Mucosa of descending colon (tissue), 3 donors: ENCODE results near the gene HEXIM1. TPM values are rescaled to one million over a fixed set of nuclear protein-coding genes. Genes with fewer than 3 reads are reported as not detected.

Source experiments
- ATAC-seq: fragments of 200-7000 bp; cut with Tn5 transposase; one replicate; pipeline ENCODE4 v1.9.1; 2020; ENCODE audit warnings: mild to moderate bottlenecking, moderate library complexity
- DNase-seq, 3 donors: peaks; one replicate each; pipeline ENCODE4 v3.0.0-alpha.2; 2020
- H3K36me3 ChIP-seq: fragments of 200-600 bp; one replicate; pipeline ENCODE4 v1.8.0; 2021; ENCODE audit warnings: low read depth, mild to moderate bottlenecking
- H3K4me1 ChIP-seq: fragments of 200-600 bp; one replicate; pipeline ENCODE4 v1.8.0; 2021; ENCODE audit warnings: low read depth, mild to moderate bottlenecking
- H3K4me3 ChIP-seq: fragments of 200-600 bp; one replicate; pipeline ENCODE4 v1.8.0; 2021; ENCODE audit warnings: mild to moderate bottlenecking
- H3K9me3 ChIP-seq: fragments of 200-600 bp; one replicate; pipeline ENCODE4 v1.8.0; 2021; ENCODE audit warnings: mild to moderate bottlenecking
- intact Hi-C, 2 donors: fragments of 100-400 bp; cut with DNase I in 1 of 2; cut with micrococcal nuclease in 1 of 2; formaldehyde crosslinking; loops; one replicate each; pipeline versions ENCODE4 v1.11.0 to v1.11.1; 2022; cut with DNase I, micrococcal nuclease
- total RNA-seq, 3 donors: library from RNA; stranded (reverse); fragmentation: NEBNext Ultra II Directional in 2 of 3; extraction: Animal tissue kit (Norgen Biotek cat#: 25700) in 2 of 3; gene quantifications; one replicate each; pipeline versions ENCODE4 v1.2.1 to v1.2.4, GENCODE V29; 2021 to 2023
- TF ChIP-seq, protein P1 (sequence below): fragments of 200-600 bp; IDR thresholded peaks from one replicate; pipeline ENCODE4 v1.8.0; 2022; ENCODE audit warnings: antibody characterized with exemption, mild to moderate bottlenecking
- donor health status: DM: no; HTN: no; CAD: no; lungs with moderate emphysema.
- donor health status: DM: no; HTN: no; CAD: no.
- donor health status: DM: no; HTN: yes; CAD: no.

Gene HEXIM1
- total RNA-seq, 3 donors from 2014 or later, result 36.7 to 98.2 (median 37.0) TPM

DNA sequence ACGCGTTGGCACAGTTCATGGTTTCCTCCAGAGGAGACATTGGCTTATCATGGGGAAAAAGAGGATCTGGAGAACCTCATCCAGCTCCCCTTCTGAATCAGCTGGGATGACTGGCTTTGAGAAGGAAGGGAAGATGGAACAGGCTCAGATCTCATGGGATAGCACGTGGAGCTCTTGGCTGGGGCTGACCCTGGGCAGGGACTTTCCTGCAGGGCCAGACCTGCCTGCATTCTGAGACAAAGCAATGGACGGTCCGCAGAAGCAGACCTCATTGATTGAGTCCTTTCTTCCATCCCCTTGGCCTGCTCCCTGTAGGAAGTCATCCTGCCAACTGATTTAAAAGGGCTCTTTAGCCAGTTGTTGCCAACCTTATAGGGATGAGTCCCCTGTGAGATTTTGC lies 42.2 kb upstream of the HEXIM1 start:
- no peak for DNase-seq
- ATAC-seq, result no peak
- H3K4me3 ChIP-seq, result no peak overlapping the region
- no peaks in the 10 kb centered on the region for H3K4me1 ChIP-seq
- H3K9me3 ChIP-seq, result no peaks in the 10 kb centered on the region
- intact Hi-C loops, result no loop called here
- peaks cover 17% of the 10 kb centered on the region for H3K36me3 ChIP-seq
- TF ChIP-seq, protein P1, sequence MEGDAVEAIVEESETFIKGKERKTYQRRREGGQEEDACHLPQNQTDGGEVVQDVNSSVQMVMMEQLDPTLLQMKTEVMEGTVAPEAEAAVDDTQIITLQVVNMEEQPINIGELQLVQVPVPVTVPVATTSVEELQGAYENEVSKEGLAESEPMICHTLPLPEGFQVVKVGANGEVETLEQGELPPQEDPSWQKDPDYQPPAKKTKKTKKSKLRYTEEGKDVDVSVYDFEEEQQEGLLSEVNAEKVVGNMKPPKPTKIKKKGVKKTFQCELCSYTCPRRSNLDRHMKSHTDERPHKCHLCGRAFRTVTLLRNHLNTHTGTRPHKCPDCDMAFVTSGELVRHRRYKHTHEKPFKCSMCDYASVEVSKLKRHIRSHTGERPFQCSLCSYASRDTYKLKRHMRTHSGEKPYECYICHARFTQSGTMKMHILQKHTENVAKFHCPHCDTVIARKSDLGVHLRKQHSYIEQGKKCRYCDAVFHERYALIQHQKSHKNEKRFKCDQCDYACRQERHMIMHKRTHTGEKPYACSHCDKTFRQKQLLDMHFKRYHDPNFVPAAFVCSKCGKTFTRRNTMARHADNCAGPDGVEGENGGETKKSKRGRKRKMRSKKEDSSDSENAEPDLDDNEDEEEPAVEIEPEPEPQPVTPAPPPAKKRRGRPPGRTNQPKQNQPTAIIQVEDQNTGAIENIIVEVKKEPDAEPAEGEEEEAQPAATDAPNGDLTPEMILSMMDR, result no peak

DNA sequence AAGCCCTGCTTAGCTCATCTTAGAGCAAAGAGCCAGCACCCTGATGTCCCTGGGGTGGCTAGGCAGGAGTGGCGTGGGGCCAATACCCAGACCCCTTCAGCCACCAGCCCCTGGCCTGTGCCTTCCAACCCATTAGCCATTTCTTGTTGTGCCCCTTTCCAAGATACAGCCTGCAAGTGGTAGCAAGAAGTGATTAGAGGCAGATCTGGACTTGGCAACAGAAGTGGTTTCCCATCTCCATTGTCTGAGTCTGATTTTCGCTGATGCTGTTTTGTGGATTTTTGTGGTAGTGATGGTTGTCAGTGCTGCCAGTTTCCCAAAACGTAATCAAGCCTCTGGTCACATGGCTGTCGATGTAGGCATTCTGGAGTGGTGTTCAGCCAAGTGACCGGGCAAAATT lies 41.7 kb upstream of the HEXIM1 start:
- ATAC-seq (no peak), DNase-seq (no peak)
- Histone ChIP-seq H3K4me3 (no peak overlapping the region), H3K4me1 (no peaks in the 10 kb centered on the region), H3K36me3 (peaks cover 17% of the 10 kb centered on the region), H3K9me3 (no peaks in the 10 kb centered on the region)
- intact Hi-C loops, result no loop called here
- TF ChIP-seq, protein P1, result no peak

DNA sequence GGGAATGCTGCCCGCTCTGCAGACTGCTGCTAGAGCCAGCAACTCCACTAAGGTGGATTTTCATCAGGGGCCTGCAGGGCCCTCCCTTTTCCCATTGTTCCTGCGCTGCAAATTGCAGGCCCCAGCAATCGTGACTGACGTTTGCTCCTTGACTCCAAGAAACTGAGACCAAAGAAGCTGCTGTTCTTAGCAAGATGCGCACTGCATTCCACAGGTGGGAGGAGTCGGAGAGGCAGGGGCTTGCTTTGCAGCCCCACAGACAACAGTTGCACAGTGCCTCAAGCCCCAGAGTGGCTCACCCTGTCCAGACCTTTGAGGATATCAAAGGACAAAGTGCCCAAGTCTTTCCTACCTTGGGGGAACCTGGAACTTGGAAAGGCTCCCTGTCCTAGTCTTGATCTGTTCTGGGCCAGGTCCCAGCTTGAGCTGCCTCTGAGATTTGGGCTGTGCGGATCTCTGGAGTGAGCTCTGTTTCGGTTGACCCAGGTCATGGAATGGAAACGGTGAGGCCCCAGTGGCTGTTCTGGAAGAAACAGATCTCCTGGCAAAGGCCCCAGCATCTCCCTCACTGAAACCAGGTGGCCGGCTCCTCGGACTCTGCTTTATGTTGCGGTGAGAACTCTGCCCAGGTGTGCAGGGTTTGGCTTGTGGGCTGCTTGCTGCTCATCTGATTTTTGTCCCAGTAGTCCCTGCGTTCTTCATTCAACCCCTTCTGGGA lies 40.8 kb upstream of the HEXIM1 start:
- intact Hi-C loops, result no loop called here
- DNase-seq, result no peak
- no peak for ATAC-seq
- Histone ChIP-seq H3K4me3 (no peak overlapping the region), H3K4me1 (no peaks in the 10 kb centered on the region), H3K36me3 (peaks cover 17% of the 10 kb centered on the region), H3K9me3 (no peaks in the 10 kb centered on the region)
- TF ChIP-seq, protein P1, result no peak

DNA sequence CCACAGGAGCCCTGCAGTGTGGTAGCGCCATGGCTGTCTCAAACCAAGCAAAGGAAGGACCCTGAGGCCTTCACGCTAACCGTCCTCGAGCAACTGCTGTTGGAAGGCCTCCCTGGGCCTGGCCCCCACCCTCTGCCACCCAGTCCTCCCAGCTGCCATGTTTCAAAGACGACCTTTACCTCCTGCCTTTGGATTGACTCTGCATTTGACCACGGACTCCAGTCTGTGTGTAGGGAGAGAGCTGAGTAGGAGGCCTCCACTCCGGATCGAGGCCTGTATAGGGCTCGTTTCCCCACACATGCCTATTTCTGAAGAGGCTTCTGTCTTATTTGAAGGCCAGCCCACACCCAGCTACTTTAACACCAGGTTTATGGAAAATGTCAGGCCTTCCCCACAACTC lies 40.2 kb upstream of the HEXIM1 start:
- no peak for ATAC-seq
- Histone ChIP-seq H3K9me3 (no peaks in the 10 kb centered on the region), H3K4me3 (no peak overlapping the region), H3K4me1 (no peaks in the 10 kb centered on the region), H3K36me3 (peaks cover 16% of the 10 kb centered on the region)
- TF ChIP-seq, protein P1, result no peak
- DNase-seq, result no peak
- intact Hi-C loops, result no loop called here

DNA sequence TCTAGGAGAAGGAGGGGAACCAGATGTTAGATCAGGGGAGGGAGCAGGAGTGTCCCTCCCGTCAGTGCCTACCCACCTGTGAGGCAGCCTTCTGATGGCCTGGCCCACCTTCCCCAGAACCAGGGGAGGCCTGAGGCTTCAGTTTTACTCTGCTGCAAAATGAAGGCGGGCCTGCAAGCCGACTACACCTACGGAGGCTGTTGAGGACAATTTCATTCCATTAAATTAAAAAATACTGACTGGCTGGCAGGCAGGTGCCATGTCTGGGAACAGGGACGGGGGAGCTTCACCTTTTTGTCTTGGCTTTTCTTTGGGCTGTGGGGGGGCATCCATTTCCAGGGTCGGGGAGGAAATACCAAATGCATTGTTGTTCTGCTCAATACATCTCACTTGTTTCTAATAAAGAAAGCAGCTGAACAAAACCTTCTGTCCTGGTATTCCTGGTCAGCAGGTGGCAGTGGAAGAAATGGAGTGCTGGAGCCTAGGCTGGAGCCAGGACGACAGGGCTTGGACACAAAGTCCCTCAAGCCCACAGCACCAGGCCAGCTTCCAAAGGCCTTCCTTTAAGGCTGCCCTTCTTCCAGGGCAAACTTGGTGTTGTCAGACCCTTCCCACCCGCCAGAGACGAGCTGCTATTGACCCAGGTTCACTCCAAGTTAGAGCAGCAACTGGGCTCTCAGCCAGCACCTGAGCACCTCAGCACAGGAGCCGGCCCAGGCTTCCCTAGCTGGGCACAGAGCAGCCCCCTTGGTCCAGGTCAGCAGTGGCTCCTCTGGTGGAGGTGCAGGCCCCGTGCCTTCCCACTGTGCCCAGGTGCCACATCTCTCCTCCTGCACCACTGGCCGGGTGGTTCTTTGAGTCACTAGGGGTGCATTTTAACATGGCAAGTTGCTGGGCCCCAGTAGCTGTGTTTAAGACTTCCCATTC lies 39.4 kb upstream of the HEXIM1 start:
- Histone ChIP-seq H3K9me3 (no peaks in the 10 kb centered on the region), H3K4me1 (no peaks in the 10 kb centered on the region), H3K36me3 (peaks cover 8% of the 10 kb centered on the region), H3K4me3 (no peak overlapping the region)
- intact Hi-C loops, result no loop called here
- TF ChIP-seq, protein P1, result no peak
- ATAC-seq (peak; percentile 42), DNase-seq (peak in 1 of 3 donors; percentile 60)
